SK-N-SH (cell line): Measurements from ENCODE around the gene C20orf141. TPM values are rescaled to one million over a fixed set of nuclear protein-coding genes. Genes with fewer than 3 reads are reported as not detected.

Source experiments
- CTCF ChIA-PET: fragments of 300-600, 350-600 bp; formaldehyde crosslinking; extraction: SDS; loops from one replicate; lab custom pipeline; 2021; lab: Yijun Ruan, JAX
- POLR2A ChIA-PET: fragments of 350-600 bp; sonication (Branson Sonifier 250); formaldehyde crosslinking; extraction: SDS; loops from one replicate; lab custom pipeline; 2020; ENCODE audit warnings: antibody characterized with exemption, inconsistent platforms; lab: Yijun Ruan, JAX
- DNase-seq: peaks from one replicate; pipeline ENCODE4 v3.0.0; 2012
- H2AFZ ChIP-seq: fragments of 200-600 bp; sonication (generic); 2 replicates; pipeline ENCODE4 v1.8.1; 2016; ENCODE audit warnings: antibody characterized with exemption, mild to moderate bottlenecking, low read depth
- H3F3A ChIP-seq: fragments of 200-600 bp; sonication (generic); replicated peaks from 2 replicates; pipeline ENCODE3; 2016; ENCODE audit warnings: antibody characterized with exemption, mild to moderate bottlenecking; ENCODE audit not compliant: insufficient read depth
- H3K27ac ChIP-seq, 2 experiments: fragments of 200-500 bp in 1 of 2; fragments of 200-600 bp in 1 of 2; sonication (Bioruptor generic) in 1 of 2; sonication (generic), shearing (Covaris generic) in 1 of 2; 2 replicates each; pipeline versions ENCODE4 v1.5.1 to v1.6.1; 2014 to 2016; ENCODE audit warnings: low read depth in 2 of 2, inconsistent platforms in 1 of 2, low read length in 1 of 2, mild to moderate bottlenecking in 1 of 2, mixed read lengths in 1 of 2
- H3K27me3 ChIP-seq: fragments of 200-600 bp; sonication (generic), shearing (Covaris generic); 2 replicates; pipeline ENCODE4 v1.6.1; 2016; ENCODE audit warnings: mixed run types; ENCODE audit not compliant: insufficient read depth
- H3K36me3 ChIP-seq, 2 experiments: fragments of 200-500 bp in 1 of 2; fragments of 200-600 bp in 1 of 2; sonication (Bioruptor generic) in 1 of 2; sonication (generic) in 1 of 2; replicated peaks in 1 of 2; 2 replicates each; pipeline versions ENCODE3 to v1.5.1; 2014 to 2016; ENCODE audit warnings: low read length in 1 of 2, mild to moderate bottlenecking in 1 of 2; ENCODE audit not compliant: insufficient read depth in 2 of 2, control insufficient read depth in 1 of 2
- H3K4me1 ChIP-seq, 2 experiments: fragments of 200-500 bp in 1 of 2; fragments of 200-600 bp in 1 of 2; sonication (Bioruptor generic) in 1 of 2; sonication (generic), shearing (Covaris generic) in 1 of 2; 2 replicates each; pipeline versions ENCODE4 v1.5.1 to v1.6.1; 2014 to 2016; ENCODE audit warnings: low read depth in 1 of 2, low read length in 1 of 2, mixed run types in 1 of 2; ENCODE audit not compliant: insufficient read depth in 2 of 2, control insufficient read depth in 1 of 2
- H3K4me2 ChIP-seq: fragments of 200-600 bp; sonication (generic), shearing (Covaris generic); 2 replicates; pipeline ENCODE4 v1.6.1; 2017; ENCODE audit warnings: mixed run types
- H3K4me3 ChIP-seq, 2 experiments: fragments of 200-500 bp in 1 of 2; fragments of 200-600 bp in 1 of 2; sonication (Bioruptor generic) in 1 of 2; sonication (generic), shearing (Covaris generic) in 1 of 2; 2 replicates each; pipeline versions ENCODE4 v1.5.1 to v1.8.1; 2014 to 2016; ENCODE audit warnings: low read depth in 2 of 2, inconsistent platforms in 1 of 2, low read length in 1 of 2, mild to moderate bottlenecking in 1 of 2, mixed read lengths in 1 of 2, moderate library complexity in 1 of 2
- H3K79me2 ChIP-seq: fragments of 200-600 bp; sonication (generic); 2 replicates; pipeline ENCODE4 v1.8.1; 2017; ENCODE audit warnings: mild to moderate bottlenecking; ENCODE audit not compliant: insufficient read depth
- H3K9ac ChIP-seq: fragments of 200-600 bp; sonication (generic); 2 replicates; pipeline ENCODE4 v1.6.1; 2017; ENCODE audit warnings: mixed run types
- H3K9me2 ChIP-seq: fragments of 200-600 bp; sonication (generic); 2 replicates; pipeline ENCODE4 v1.6.1; 2017; ENCODE audit warnings: mixed run types
- H3K9me3 ChIP-seq: fragments of 200-600 bp; sonication (generic); 2 replicates; pipeline ENCODE4 v1.6.1; 2017; ENCODE audit warnings: mixed run types, mild to moderate bottlenecking, moderate library complexity
- H4K20me1 ChIP-seq: fragments of 200-600 bp; sonication (generic); 2 replicates; pipeline ENCODE4 v1.6.1; 2017; ENCODE audit warnings: mild to moderate bottlenecking, mixed run types; ENCODE audit not compliant: insufficient read depth
- CHD2 ChIP-seq: fragments of 150-350 bp; IDR thresholded peaks from 2 replicates; pipeline ENCODE4 v1.6.1; 2018; ENCODE audit warnings: low read length; ENCODE audit not compliant: partially characterized antibody
- EP300 ChIP-seq, 2 experiments: IDR thresholded peaks; 2 replicates each; pipeline versions ENCODE4 v1.4.0 to v1.6.1; 2012; ENCODE audit warnings: borderline replicate concordance in 1 of 2, low read depth in 1 of 2, low read length in 1 of 2
- FOSL2 ChIP-seq: IDR thresholded peaks from 2 replicates; pipeline ENCODE4 v1.4.0; 2012; ENCODE audit warnings: low read depth, mild to moderate bottlenecking, moderate library complexity, borderline replicate concordance
- FOXM1 ChIP-seq: IDR thresholded peaks from 2 replicates; pipeline ENCODE4 v1.4.0; 2012; ENCODE audit warnings: low read depth, mild to moderate bottlenecking
- GABPA ChIP-seq: IDR thresholded peaks from 2 replicates; pipeline ENCODE4 v1.4.0; 2012; ENCODE audit warnings: low read depth, mild to moderate bottlenecking
- GATA2 ChIP-seq: sonication (generic); formaldehyde crosslinking; IDR thresholded peaks from 2 replicates; pipeline ENCODE4 v1.5.0; 2020; ENCODE audit warnings: mild to moderate bottlenecking, missing genetic modification reagents
- JUND ChIP-seq: IDR thresholded peaks from 2 replicates; pipeline ENCODE4 v1.4.0; 2012
- MXI1 ChIP-seq: IDR thresholded peaks from 2 replicates; pipeline ENCODE4 v1.6.1; 2012; ENCODE audit warnings: mild to moderate bottlenecking, low read depth, low read length, improper control_type of control experiment
- NFIC ChIP-seq: IDR thresholded peaks from 2 replicates; pipeline ENCODE4 v1.4.0; 2012; ENCODE audit warnings: borderline replicate concordance
- NRF1 ChIP-seq: IDR thresholded peaks from 2 replicates; pipeline ENCODE4 v1.6.1; 2012; ENCODE audit warnings: low read depth, mild to moderate bottlenecking, low read length
- POLR2AphosphoS5 ChIP-seq: IDR thresholded peaks from 2 replicates; pipeline ENCODE4 v1.6.1; 2012; ENCODE audit warnings: low read depth, low read length
- RAD21 ChIP-seq: IDR thresholded peaks from 2 replicates; pipeline ENCODE4 v1.6.1; 2012; ENCODE audit warnings: mild to moderate bottlenecking, low read length
- RCOR1 ChIP-seq: fragments of 150-350 bp; IDR thresholded peaks from 2 replicates; pipeline ENCODE4 v1.6.1; 2017; ENCODE audit warnings: antibody characterized with exemption, low read length
- RFX5 ChIP-seq: IDR thresholded peaks from 2 replicates; pipeline ENCODE4 v1.6.1; 2012; ENCODE audit warnings: mild to moderate bottlenecking, improper control_type of control experiment, low read length
- RXRA ChIP-seq: IDR thresholded peaks from 2 replicates; pipeline ENCODE4 v1.4.0; 2012; ENCODE audit warnings: low read depth, mild to moderate bottlenecking, borderline replicate concordance
- SIN3A ChIP-seq: IDR thresholded peaks from 2 replicates; pipeline ENCODE4 v1.6.1; 2012; ENCODE audit warnings: low read depth, mild to moderate bottlenecking, low read length, moderate library complexity, borderline replicate concordance
- SMC3 ChIP-seq: IDR thresholded peaks from 2 replicates; pipeline ENCODE4 v1.6.1; 2012; ENCODE audit warnings: low read depth, low read length, improper control_type of control experiment
- TCF12 ChIP-seq: IDR thresholded peaks from 2 replicates; pipeline ENCODE4 v1.4.0; 2012
- TEAD4 ChIP-seq: IDR thresholded peaks from 2 replicates; pipeline ENCODE4 v1.4.0; 2012; ENCODE audit warnings: mild to moderate bottlenecking, borderline replicate concordance; ENCODE audit not compliant: insufficient read depth
- YY1 ChIP-seq: IDR thresholded peaks from 2 replicates; pipeline ENCODE4 v1.4.0; 2012; ENCODE audit warnings: low read depth, mild to moderate bottlenecking
- WGBS: methylation state at CpG from one replicate; pipeline ENCODE4 v1.1.6; 2017; ENCODE audit warnings: low lambda C conversion rate; 5-methylcytosine and 5-hydroxymethylcytosine counted together
- polyA plus RNA-seq, 3 experiments: library from polyadenylated mRNA; depleted of rRNA; stranded (reverse); fragments of >200 nt; gene quantifications; 2 replicates each; pipeline ENCODE4 v1.2.3, GENCODE V29; 2012
- TF ChIP-seq, protein P1 (sequence below): IDR thresholded peaks from 2 replicates; pipeline ENCODE4; 2012
- TF ChIP-seq, protein P2 (sequence below): IDR thresholded peaks from 2 replicates; pipeline ENCODE4 v1.4.0; 2012; ENCODE audit warnings: low read depth, borderline replicate concordance
- TF ChIP-seq, protein P3 (sequence below): IDR thresholded peaks from 2 replicates; pipeline ENCODE4 v1.4.0; 2012; ENCODE audit warnings: low read depth, borderline replicate concordance
- TF ChIP-seq, protein P4 (sequence below): fragments of 200-600 bp; sonication (generic); IDR thresholded peaks from 2 replicates; pipeline ENCODE4 v1.6.1; 2017; ENCODE audit warnings: antibody characterized with exemption, mild to moderate bottlenecking, moderate library complexity
- TF ChIP-seq, protein P5 (sequence below): fragments of 150-350 bp; IDR thresholded peaks from 2 replicates; pipeline ENCODE4 v1.6.1; 2017; ENCODE audit warnings: antibody characterized with exemption, low read length, low read depth, borderline replicate concordance

Gene C20orf141, protein sequence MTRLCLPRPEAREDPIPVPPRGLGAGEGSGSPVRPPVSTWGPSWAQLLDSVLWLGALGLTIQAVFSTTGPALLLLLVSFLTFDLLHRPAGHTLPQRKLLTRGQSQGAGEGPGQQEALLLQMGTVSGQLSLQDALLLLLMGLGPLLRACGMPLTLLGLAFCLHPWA
- polyA plus RNA-seq (2012; rRNA removed), result 1.1 and 1.2 TPM in 2 replicates
- 0.17 and 0.87 TPM in 2 replicates for polyA plus RNA-seq (2012; cell fraction: cytosol; rRNA removed)
- polyA plus RNA-seq (2012; cell fraction: nucleus; rRNA removed), result 0.34 and 0.79 TPM in 2 replicates

DNA sequence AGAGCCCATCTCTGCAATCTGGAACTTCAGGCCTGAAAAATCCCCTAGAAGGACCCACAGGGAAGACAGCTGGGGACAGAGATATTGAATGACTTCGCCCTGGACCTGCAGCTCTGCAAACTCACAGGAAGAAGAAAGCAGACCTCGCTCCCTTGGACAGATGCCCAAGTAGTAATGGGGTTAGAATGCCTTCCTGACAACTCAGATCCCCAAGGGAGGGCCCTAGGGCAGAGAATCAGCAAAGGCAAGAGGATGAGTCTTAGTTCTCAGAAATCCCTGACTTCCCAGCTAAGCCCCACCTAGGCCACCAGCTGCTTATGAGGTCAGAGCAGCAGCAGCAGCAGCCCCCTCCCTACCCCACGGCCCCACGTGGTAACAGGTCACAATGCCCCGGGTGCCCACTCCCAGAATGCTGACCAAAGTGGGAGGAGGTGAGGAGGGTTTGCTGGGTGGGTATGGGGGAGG is at the start of gene C20orf141:
Gene C20orf141 (plus strand): TSS at position 401 of the 465 bp plus-strand sequence. CDS start 198 bp downstream, outside the sequence.
- H3K27ac ChIP-seq, result peak within 1 kb of the TSS; percentile 45 to 72; a peak in 3 of 4 replicates
- TF ChIP-seq FOSL2 (peak; percentile 69; the same call in 1 of the 2 replicates), TCF12 (peak; percentile 68), RFX5 (no peak), RCOR1 (no peak), GATA2 (no peak), EP300 (IDR thresholded peaks at IDR 0.05; ENCODE audit: borderline replicate concordance in 1 of 2, low read depth in 1 of 2, low read length in 1 of 2) (peak in 1 of 2 experiments; percentile 47; a peak in 1 of 4 replicates), MXI1 (no peak), SIN3A (no peak), NFIC (peak; percentile 93), FOXM1 (no peak), JUND (peak; percentile 62; the same call in 1 of the 2 replicates), SMC3 (no peak), CHD2 (no peak), TEAD4 (peak; percentile 56; the same call in 1 of the 2 replicates), RXRA (no peak), RAD21 (no peak), POLR2AphosphoS5 (peak; percentile 21; the same call in 1 of the 2 replicates), GABPA (no peak), YY1 (no peak), NRF1 (no peak)
- TF ChIP-seq, protein P1, sequence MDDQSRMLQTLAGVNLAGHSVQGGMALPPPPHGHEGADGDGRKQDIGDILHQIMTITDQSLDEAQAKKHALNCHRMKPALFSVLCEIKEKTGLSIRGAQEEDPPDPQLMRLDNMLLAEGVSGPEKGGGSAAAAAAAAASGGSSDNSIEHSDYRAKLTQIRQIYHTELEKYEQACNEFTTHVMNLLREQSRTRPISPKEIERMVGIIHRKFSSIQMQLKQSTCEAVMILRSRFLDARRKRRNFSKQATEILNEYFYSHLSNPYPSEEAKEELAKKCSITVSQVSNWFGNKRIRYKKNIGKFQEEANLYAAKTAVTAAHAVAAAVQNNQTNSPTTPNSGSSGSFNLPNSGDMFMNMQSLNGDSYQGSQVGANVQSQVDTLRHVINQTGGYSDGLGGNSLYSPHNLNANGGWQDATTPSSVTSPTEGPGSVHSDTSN, result peak; percentile 63
- TF ChIP-seq, protein P2, sequence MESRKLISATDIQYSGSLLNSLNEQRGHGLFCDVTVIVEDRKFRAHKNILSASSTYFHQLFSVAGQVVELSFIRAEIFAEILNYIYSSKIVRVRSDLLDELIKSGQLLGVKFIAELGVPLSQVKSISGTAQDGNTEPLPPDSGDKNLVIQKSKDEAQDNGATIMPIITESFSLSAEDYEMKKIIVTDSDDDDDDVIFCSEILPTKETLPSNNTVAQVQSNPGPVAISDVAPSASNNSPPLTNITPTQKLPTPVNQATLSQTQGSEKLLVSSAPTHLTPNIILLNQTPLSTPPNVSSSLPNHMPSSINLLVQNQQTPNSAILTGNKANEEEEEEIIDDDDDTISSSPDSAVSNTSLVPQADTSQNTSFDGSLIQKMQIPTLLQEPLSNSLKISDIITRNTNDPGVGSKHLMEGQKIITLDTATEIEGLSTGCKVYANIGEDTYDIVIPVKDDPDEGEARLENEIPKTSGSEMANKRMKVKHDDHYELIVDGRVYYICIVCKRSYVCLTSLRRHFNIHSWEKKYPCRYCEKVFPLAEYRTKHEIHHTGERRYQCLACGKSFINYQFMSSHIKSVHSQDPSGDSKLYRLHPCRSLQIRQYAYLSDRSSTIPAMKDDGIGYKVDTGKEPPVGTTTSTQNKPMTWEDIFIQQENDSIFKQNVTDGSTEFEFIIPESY, result no peak
- TF ChIP-seq, protein P3, sequence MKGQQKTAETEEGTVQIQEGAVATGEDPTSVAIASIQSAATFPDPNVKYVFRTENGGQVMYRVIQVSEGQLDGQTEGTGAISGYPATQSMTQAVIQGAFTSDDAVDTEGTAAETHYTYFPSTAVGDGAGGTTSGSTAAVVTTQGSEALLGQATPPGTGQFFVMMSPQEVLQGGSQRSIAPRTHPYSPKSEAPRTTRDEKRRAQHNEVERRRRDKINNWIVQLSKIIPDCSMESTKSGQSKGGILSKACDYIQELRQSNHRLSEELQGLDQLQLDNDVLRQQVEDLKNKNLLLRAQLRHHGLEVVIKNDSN, result 0 out of 2 replicates have a peak, but pooled peaks have one; percentile 54
- TF ChIP-seq, protein P4, sequence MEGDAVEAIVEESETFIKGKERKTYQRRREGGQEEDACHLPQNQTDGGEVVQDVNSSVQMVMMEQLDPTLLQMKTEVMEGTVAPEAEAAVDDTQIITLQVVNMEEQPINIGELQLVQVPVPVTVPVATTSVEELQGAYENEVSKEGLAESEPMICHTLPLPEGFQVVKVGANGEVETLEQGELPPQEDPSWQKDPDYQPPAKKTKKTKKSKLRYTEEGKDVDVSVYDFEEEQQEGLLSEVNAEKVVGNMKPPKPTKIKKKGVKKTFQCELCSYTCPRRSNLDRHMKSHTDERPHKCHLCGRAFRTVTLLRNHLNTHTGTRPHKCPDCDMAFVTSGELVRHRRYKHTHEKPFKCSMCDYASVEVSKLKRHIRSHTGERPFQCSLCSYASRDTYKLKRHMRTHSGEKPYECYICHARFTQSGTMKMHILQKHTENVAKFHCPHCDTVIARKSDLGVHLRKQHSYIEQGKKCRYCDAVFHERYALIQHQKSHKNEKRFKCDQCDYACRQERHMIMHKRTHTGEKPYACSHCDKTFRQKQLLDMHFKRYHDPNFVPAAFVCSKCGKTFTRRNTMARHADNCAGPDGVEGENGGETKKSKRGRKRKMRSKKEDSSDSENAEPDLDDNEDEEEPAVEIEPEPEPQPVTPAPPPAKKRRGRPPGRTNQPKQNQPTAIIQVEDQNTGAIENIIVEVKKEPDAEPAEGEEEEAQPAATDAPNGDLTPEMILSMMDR, result no peak
- TF ChIP-seq, protein P5, sequence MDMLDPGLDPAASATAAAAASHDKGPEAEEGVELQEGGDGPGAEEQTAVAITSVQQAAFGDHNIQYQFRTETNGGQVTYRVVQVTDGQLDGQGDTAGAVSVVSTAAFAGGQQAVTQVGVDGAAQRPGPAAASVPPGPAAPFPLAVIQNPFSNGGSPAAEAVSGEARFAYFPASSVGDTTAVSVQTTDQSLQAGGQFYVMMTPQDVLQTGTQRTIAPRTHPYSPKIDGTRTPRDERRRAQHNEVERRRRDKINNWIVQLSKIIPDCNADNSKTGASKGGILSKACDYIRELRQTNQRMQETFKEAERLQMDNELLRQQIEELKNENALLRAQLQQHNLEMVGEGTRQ, result no peak

More for the DNA sequence above, at the start of gene C20orf141:
- peak within 1 kb of the TSS; percentile 83 for H3K4me2 ChIP-seq
- no peak within 1 kb of the TSS for H3K4me3 ChIP-seq
- H3K27me3 ChIP-seq, result no peaks in the 10 kb centered on the region
- no peaks in the 10 kb centered on the region for H3K9me2 ChIP-seq
- WGBS, result 4% methylated on average over 5 of the region's 5 CpGs
- H3K36me3 ChIP-seq, result no peaks in the 10 kb centered on the region
- peak; percentile 56 for DNase-seq
- H4K20me1 ChIP-seq, result no peaks in the 10 kb centered on the region
- H2AFZ ChIP-seq, result peak within 1 kb of the TSS; percentile 68; the same call in 1 of the 2 replicates
- CTCF ChIA-PET, result interaction anchor here (1.4 kb wide), 1 partner anchor 13 kb away, joined by 3 read pairs; no protein-coding TSS in a partner anchor
- H3K9ac ChIP-seq, result peak within 1 kb of the TSS; percentile 31; the same call in 1 of the 2 replicates
- peaks cover 10 to 18% of the 10 kb centered on the region in 2 experiments; a peak in 2 of 4 replicates for H3K4me1 ChIP-seq
- H3K9me3 ChIP-seq, result peaks cover 11% of the 10 kb centered on the region
- POLR2A ChIA-PET, result interaction anchor here (1.1 kb wide), 1 partner anchor 14 kb away, joined by 5 read pairs; the partner anchor contains the start of gene CPXM1
- H3F3A ChIP-seq, result peaks cover 13% of the 10 kb centered on the region
- H3K79me2 ChIP-seq, result no peaks in the 10 kb centered on the region
